Endothelial cell of umbilical vein (primary cell): Measurements from ENCODE around the gene MKKS. TPM values are rescaled to one million over a fixed set of nuclear protein-coding genes. Genes with fewer than 3 reads are reported as not detected.

Experiments used
- BruUV-seq: library from RNA; stranded (reverse); fragments of 400-500 nt; replicated peaks from 2 replicates; lab custom pipeline; 2021; lab: Mats Ljungman, UMichigan
- CTCF ChIA-PET: fragments of 300-600, 350-600 bp; sonication (Branson Sonifier 250); formaldehyde crosslinking; loops from one replicate; lab custom pipeline; 2021; ENCODE audit warnings: antibody characterized with exemption, inconsistent platforms; lab: Charles Lee
- POLR2A ChIA-PET: fragments of 300-600, 350-600 bp; sonication (Branson Sonifier 250); formaldehyde crosslinking; loops from one replicate; lab custom pipeline; 2021; ENCODE audit warnings: antibody characterized with exemption, inconsistent platforms; lab: Charles Lee
- DNase-seq: peaks from one replicate; pipeline ENCODE4 v3.0.0-alpha.2; 2011; ENCODE audit warnings: low read depth, low spot score
- FAIRE-seq: peaks from 2 replicates; lab custom pipeline; 2011; peaks lifted over from hg19 to GRCh38; lab: Jason Lieb, UNC
- H2AFZ ChIP-seq: 2 replicates; pipeline ENCODE4 v1.6.0; 2012; ENCODE audit warnings: low read depth, low read length, control low read depth, inconsistent platforms
- H3K27ac ChIP-seq: 2 replicates; pipeline ENCODE4 v1.5.1; 2011; ENCODE audit warnings: low read depth, mild to moderate bottlenecking, control low read depth, low read length, moderate library complexity; ENCODE audit not compliant: insufficient read depth
- H3K27me3 ChIP-seq, 2 experiments: 2 replicates each; pipeline versions ENCODE4 v1.6.0 to v1.6.1; 2011; ENCODE audit warnings: low read length in 2 of 2, mixed read lengths in 1 of 2; ENCODE audit not compliant: control insufficient read depth in 2 of 2, insufficient read depth in 2 of 2
- H3K36me3 ChIP-seq, 2 experiments: 2 replicates in 1 of 2; 3 replicates in 1 of 2; pipeline ENCODE4 v1.5.1; 2011; ENCODE audit warnings: low read length in 2 of 2, mild to moderate bottlenecking in 1 of 2, moderate library complexity in 1 of 2; ENCODE audit not compliant: control insufficient read depth in 2 of 2, insufficient read depth in 2 of 2; ENCODE audit errors: extremely low read depth in 1 of 2
- H3K4me1 ChIP-seq: 3 replicates; pipeline ENCODE4 v1.5.1; 2011; ENCODE audit warnings: mild to moderate bottlenecking, low read length; ENCODE audit not compliant: control insufficient read depth, insufficient read depth; ENCODE audit errors: extremely low read depth
- H3K4me2 ChIP-seq: 2 replicates; pipeline ENCODE4 v1.6.1; 2011; ENCODE audit warnings: low read length, control low read depth, mixed read lengths; ENCODE audit not compliant: insufficient read depth
- H3K4me3 ChIP-seq, 3 experiments: fragments of 200-600 bp in 1 of 3; sonication (generic), shearing (Covaris generic) in 1 of 3; replicated peaks in 1 of 3; 2 replicates each; pipeline ENCODE4 v1.5.1; 2011 to 2016; ENCODE audit warnings: control low read depth in 3 of 3, low read length in 3 of 3, mild to moderate bottlenecking in 2 of 3, inconsistent platforms in 1 of 3, low read depth in 1 of 3, moderate library complexity in 1 of 3; ENCODE audit not compliant: insufficient read depth in 1 of 3
- H3K79me2 ChIP-seq: 2 replicates; pipeline ENCODE4 v1.6.0; 2012; ENCODE audit warnings: low read length, inconsistent platforms; ENCODE audit not compliant: control insufficient read depth, insufficient read depth
- H3K9ac ChIP-seq: replicated peaks from 2 replicates; pipeline ENCODE3; 2011; ENCODE audit warnings: low read length, control low read depth; ENCODE audit not compliant: insufficient read depth; ENCODE audit errors: extremely low read depth
- H3K9me1 ChIP-seq: replicated peaks from 3 replicates; pipeline ENCODE4 v1.6.0; 2011; ENCODE audit warnings: mild to moderate bottlenecking, low read length; ENCODE audit not compliant: control insufficient read depth, insufficient read depth; ENCODE audit errors: extremely low read depth
- H3K9me3 ChIP-seq: replicated peaks from 2 replicates; pipeline ENCODE4 v1.5.1; 2012; ENCODE audit warnings: low read length, inconsistent platforms; ENCODE audit not compliant: control insufficient read depth, insufficient read depth
- H4K20me1 ChIP-seq: replicated peaks from 2 replicates; pipeline ENCODE3; 2011; ENCODE audit warnings: mild to moderate bottlenecking, low read length; ENCODE audit not compliant: control insufficient read depth, insufficient read depth; ENCODE audit errors: extremely low read depth
- CTCF ChIP-seq, 2 donors: IDR thresholded peaks; 1 replicate in 1 of 2; 2 replicates in 1 of 2; pipeline ENCODE4 v1.5.1; 2011; ENCODE audit warnings: low read length in 2 of 2, mild to moderate bottlenecking in 2 of 2, moderate library complexity in 2 of 2, control low read depth in 1 of 2, inconsistent platforms in 1 of 2, low read depth in 1 of 2; ENCODE audit not compliant: insufficient read depth in 1 of 2; ENCODE audit errors: extremely low read depth in 1 of 2
- EZH2 ChIP-seq: IDR thresholded peaks from 2 replicates; pipeline ENCODE4 v1.6.1; 2012; ENCODE audit warnings: borderline replicate concordance, low read depth, mild to moderate bottlenecking, moderate library complexity, low read length, inconsistent platforms; ENCODE audit not compliant: severe bottlenecking
- FOS ChIP-seq: IDR thresholded peaks from 2 replicates; pipeline ENCODE4 v1.6.1; 2011; ENCODE audit warnings: mild to moderate bottlenecking, low read length, moderate library complexity, borderline replicate concordance; ENCODE audit not compliant: insufficient read depth
- GATA2 ChIP-seq: IDR thresholded peaks from 2 replicates; pipeline ENCODE4 v1.7.0; 2011; ENCODE audit warnings: low read depth, mild to moderate bottlenecking, moderate library complexity, mixed read lengths, low read length; ENCODE audit not compliant: insufficient read length, insufficient read depth
- JUN ChIP-seq: IDR thresholded peaks from 2 replicates; pipeline ENCODE4 v1.6.1; 2011; ENCODE audit warnings: borderline replicate concordance, low read depth; ENCODE audit not compliant: insufficient read length, insufficient read depth
- MYC ChIP-seq: IDR thresholded peaks from one replicate; pipeline ENCODE4 v1.6.1; 2011; ENCODE audit warnings: mild to moderate bottlenecking, low read depth, low read length
- POLR2A ChIP-seq: IDR thresholded peaks from 2 replicates; pipeline ENCODE4 v1.6.1; 2012; ENCODE audit warnings: low read depth, mild to moderate bottlenecking, control low read depth, low read length
- POLR2AphosphoS5 ChIP-seq: IDR thresholded peaks from 2 replicates; pipeline ENCODE4 v1.6.1; 2012; ENCODE audit warnings: low read depth, mild to moderate bottlenecking, control low read depth, low read length, moderate library complexity; ENCODE audit not compliant: insufficient read depth
- dilution Hi-C: fragments of 300-500 bp; cut with MboI; formaldehyde crosslinking; loops from one replicate; pipeline ENCODE4 v1.15.0; 2019; ENCODE audit warnings: low sequenced_read_pairs; ENCODE audit not compliant: extremely low pct_ligation_motif_present
- intact Hi-C: fragments of 100-400 bp; cut with micrococcal nuclease; formaldehyde crosslinking; loops from one replicate; pipeline ENCODE4 v1.10.0; 2022
- polyA plus RNA-seq, 4 experiments: library from polyadenylated mRNA; depleted of rRNA in 3 of 4; stranded (reverse) in 3 of 4; unstranded in 1 of 4; fragments of >200 nt; gene quantifications; 2 replicates each; pipeline versions ENCODE4 v1.2.1 to v1.2.3, GENCODE V29; 2011 to 2012; ENCODE audit warnings: missing spikeins in 1 of 4
- total RNA-seq: library from RNA; stranded (reverse); gene quantifications from 2 replicates; pipeline ENCODE4 v1.2.3, GENCODE V29; 2021
- TF ChIP-seq, protein P1 (sequence below): IDR thresholded peaks from 2 replicates; pipeline ENCODE4 v1.6.1; 2011; ENCODE audit not compliant: insufficient read depth, insufficient read length

The MKKS gene
- total and polyA plus RNA-seq, 2 donors (not counting 3 experiments of a cell fraction or from before 2014, with no cell fraction given), result 7.9 to 10.5 TPM

DNA sequence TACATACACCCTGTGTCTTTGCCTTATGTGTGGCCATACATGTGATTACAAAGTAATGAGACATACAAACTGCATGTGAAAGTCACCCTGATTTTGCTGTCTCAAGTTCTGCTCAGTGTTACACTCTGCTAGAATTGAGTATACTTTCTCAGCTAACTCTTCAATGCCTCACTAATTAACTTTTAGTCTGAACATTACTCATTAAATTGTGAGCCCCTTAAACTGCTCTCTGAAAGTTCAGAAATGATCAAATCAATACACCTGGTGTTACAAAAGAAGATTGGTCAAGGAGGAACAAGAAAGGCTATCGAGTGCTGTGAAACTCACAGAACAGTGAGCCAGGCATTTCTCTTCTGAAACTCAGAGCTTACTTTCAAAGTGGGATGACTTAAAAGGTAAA, 71.3 kb downstream of the MKKS start:
- H3K9me1 ChIP-seq, result no peaks in the 10 kb centered on the region
- H3K79me2 ChIP-seq, result no peaks in the 10 kb centered on the region
- H2AFZ ChIP-seq, result no peak overlapping the region
- POLR2A ChIA-PET, result no interaction called here
- CTCF ChIA-PET, result interaction anchor here (1.6 kb wide), 1 partner anchor 272 kb away, joined by 6 read pairs; no protein-coding TSS in a partner anchor
- no peaks in the 10 kb centered on the region for H3K36me3 ChIP-seq
- H3K9ac ChIP-seq, result no peak overlapping the region
- no peak overlapping the region for H3K4me2 ChIP-seq
- no peaks in the 10 kb centered on the region for H3K9me3 ChIP-seq
- no TSS peak for BruUV-seq
- peaks cover 33% of the 10 kb centered on the region for H3K4me1 ChIP-seq
- H3K27ac ChIP-seq, result no peak overlapping the region
- H3K27me3 ChIP-seq, result no peaks in the 10 kb centered on the region
- intact Hi-C loops, result no loop called here
- no peak for DNase-seq
- no peaks in the 10 kb centered on the region for H4K20me1 ChIP-seq
- no peak overlapping the region for H3K4me3 ChIP-seq
- TF ChIP-seq POLR2AphosphoS5, result no peak
- dilution Hi-C loops, result no loop called here
- no peak for FAIRE-seq

DNA sequence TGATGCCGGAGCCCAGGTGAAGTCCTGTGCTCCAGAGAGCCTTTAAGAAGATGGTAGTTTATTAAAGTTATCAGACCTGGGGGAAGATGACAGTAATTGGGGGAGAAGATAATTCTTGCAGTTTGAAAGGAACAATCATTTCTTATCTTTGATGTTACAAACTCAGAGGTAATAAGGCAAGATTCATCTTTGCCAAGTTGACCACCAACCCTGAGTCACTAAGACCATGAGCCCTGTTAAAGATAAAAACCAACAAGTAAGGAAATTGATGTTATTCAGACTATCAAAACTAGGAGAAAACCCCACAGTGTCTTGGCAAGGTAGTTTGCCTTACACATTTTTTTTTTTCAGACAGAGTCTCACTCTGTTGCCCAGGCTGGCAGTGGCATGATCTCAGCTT, 73.1 kb downstream of the MKKS start:
- Histone ChIP-seq H3K79me2 (no peaks in the 10 kb centered on the region), H3K9me3 (no peaks in the 10 kb centered on the region), H4K20me1 (no peaks in the 10 kb centered on the region), H3K27me3 (no peaks in the 10 kb centered on the region), H3K36me3 (no peaks in the 10 kb centered on the region), H2AFZ (no peak overlapping the region), H3K4me2 (no peak overlapping the region), H3K9me1 (no peaks in the 10 kb centered on the region), H3K9ac (no peak overlapping the region), H3K27ac (no peak overlapping the region), H3K4me1 (peaks cover 32% of the 10 kb centered on the region), H3K4me3 (no peak overlapping the region)
- TF ChIP-seq POLR2A (no peak), POLR2AphosphoS5 (no peak), MYC (no peak), FOS (no peak), CTCF (IDR thresholded peaks at IDR 0.05; ENCODE audit: extremely low read depth in 1 of 2, insufficient read depth in 1 of 2, low read depth in 1 of 2, low read length in 2 of 2) (no peak), EZH2 (no peak), GATA2 (no peak), JUN (no peak)
- TF ChIP-seq, protein P1, sequence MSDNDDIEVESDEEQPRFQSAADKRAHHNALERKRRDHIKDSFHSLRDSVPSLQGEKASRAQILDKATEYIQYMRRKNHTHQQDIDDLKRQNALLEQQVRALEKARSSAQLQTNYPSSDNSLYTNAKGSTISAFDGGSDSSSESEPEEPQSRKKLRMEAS, result no peak
- FAIRE-seq (no peak), DNase-seq (no peak)
- dilution Hi-C loops (no loop called here), intact Hi-C loops (loop anchor here (1.0 kb wide), 1 partner anchor 8 kb away; no protein-coding TSS in a partner anchor)
- CTCF ChIA-PET, result interaction anchor here (2.0 kb wide), 1 partner anchor 9 kb away, joined by 8 read pairs; no protein-coding TSS in a partner anchor
- POLR2A ChIA-PET, result no interaction called here
- BruUV-seq, result no TSS peak
